GM23338 (cell line): ENCODE data around the gene LMLN. TPM values are rescaled to one million over a fixed set of nuclear protein-coding genes. Genes with fewer than 3 reads are reported as not detected.

Experiments used
- ATAC-seq: fragments of 200-7000 bp; cut with Tn5 transposase; 3 replicates; pipeline ENCODE4 v1.9.1; 2020
- DNase-seq: peaks from one replicate; pipeline ENCODE4 v3.0.0-alpha.2; 2015; ENCODE audit warnings: low spot score
- H2AFZ ChIP-seq: fragments of 200-600 bp; sonication (generic); 2 replicates; pipeline ENCODE4 v1.8.0; 2016; ENCODE audit warnings: antibody characterized with exemption, mild to moderate bottlenecking, moderate library complexity
- H3F3A ChIP-seq: fragments of 200-600 bp; sonication (generic); replicated peaks from 2 replicates; pipeline ENCODE4 v1.8.0; 2017; ENCODE audit warnings: antibody characterized with exemption, mixed run types, low read depth
- H3K27ac ChIP-seq: fragments of 200-600 bp; sonication (generic); 2 replicates; pipeline ENCODE4 v1.6.1; 2016; ENCODE audit warnings: low read depth
- H3K27me3 ChIP-seq: fragments of 200-600 bp; sonication (generic); 2 replicates; pipeline ENCODE4 v1.8.0; 2016; ENCODE audit warnings: mild to moderate bottlenecking, mixed run types, moderate library complexity; ENCODE audit not compliant: insufficient read depth
- H3K36me3 ChIP-seq: fragments of 200-600 bp; sonication (generic); 2 replicates; pipeline ENCODE4 v1.8.0; 2016; ENCODE audit warnings: mild to moderate bottlenecking; ENCODE audit not compliant: insufficient read depth
- H3K4me1 ChIP-seq: fragments of 200-600 bp; sonication (generic); 2 replicates; pipeline ENCODE4 v1.8.0; 2016; ENCODE audit warnings: mild to moderate bottlenecking, moderate library complexity; ENCODE audit not compliant: insufficient read depth
- H3K4me2 ChIP-seq: fragments of 200-600 bp; sonication (generic); 2 replicates; pipeline ENCODE4 v1.7.1; 2017; ENCODE audit warnings: mixed run types
- H3K4me3 ChIP-seq: fragments of 200-600 bp; sonication (generic); 2 replicates; pipeline ENCODE4 v1.6.1; 2016; ENCODE audit warnings: mixed run types
- H3K79me2 ChIP-seq: fragments of 200-600 bp; sonication (generic); replicated peaks from 2 replicates; pipeline ENCODE4 v1.8.0; 2017; ENCODE audit warnings: mild to moderate bottlenecking; ENCODE audit not compliant: insufficient read depth
- H3K9me2 ChIP-seq: fragments of 200-600 bp; sonication (generic); 2 replicates; pipeline ENCODE4 v1.8.0; 2017; ENCODE audit not compliant: insufficient read depth
- H4K20me1 ChIP-seq: fragments of 200-600 bp; sonication (generic); replicated peaks from 2 replicates; pipeline ENCODE4 v1.8.0; 2017; ENCODE audit warnings: mild to moderate bottlenecking; ENCODE audit not compliant: insufficient read depth
- H3K27ac Mint-ChIP-seq: 2 replicates; pipeline ENCODE4 v1.8.0; 2020; ENCODE audit warnings: inconsistent platforms, mild to moderate bottlenecking, moderate library complexity, mixed read lengths
- H3K27me3 Mint-ChIP-seq: 3 replicates; pipeline ENCODE4 v1.8.0; 2022; ENCODE audit warnings: low read depth, mild to moderate bottlenecking, moderate library complexity, mixed read lengths, inconsistent platforms; ENCODE audit not compliant: insufficient read depth, poor library complexity
- H3K36me3 Mint-ChIP-seq: 3 replicates; pipeline ENCODE4 v1.8.0; 2021; ENCODE audit warnings: low read depth, mild to moderate bottlenecking, inconsistent platforms, moderate library complexity, mixed read lengths
- H3K4me1 Mint-ChIP-seq: 3 replicates; pipeline ENCODE4 v1.8.0; 2020; ENCODE audit warnings: mild to moderate bottlenecking, inconsistent platforms, mixed read lengths
- H3K4me3 Mint-ChIP-seq: 3 replicates; pipeline ENCODE4 v1.8.0; 2021; ENCODE audit warnings: moderate library complexity, mild to moderate bottlenecking, inconsistent platforms, mixed read lengths
- H3K9me3 Mint-ChIP-seq: 3 replicates; pipeline ENCODE4 v1.8.0; 2020; ENCODE audit warnings: moderate library complexity, mild to moderate bottlenecking, inconsistent platforms, mixed read lengths
- CTCF ChIP-seq, 2 experiments: fragments of 200-600 bp in 1 of 2; sonication (generic) in 1 of 2; conservative IDR thresholded peaks; 2 replicates each; pipeline versions ENCODE4 v1.5.1 to v1.6.1; 2016 to 2017; ENCODE audit warnings: antibody characterized with exemption in 2 of 2, low read depth in 2 of 2, mild to moderate bottlenecking in 2 of 2, moderate library complexity in 1 of 2
- JUNB ChIP-seq: IDR thresholded peaks from one replicate; pipeline ENCODE4 v1.6.1; 2016; ENCODE audit warnings: antibody characterized with exemption; ENCODE audit not compliant: unreplicated experiment
- NANOG ChIP-seq: IDR thresholded peaks from 2 replicates; pipeline ENCODE4 v1.6.1; 2016; ENCODE audit warnings: antibody characterized with exemption, borderline replicate concordance
- REST ChIP-seq: IDR thresholded peaks from one replicate; pipeline ENCODE4 v1.6.1; 2018; ENCODE audit warnings: antibody characterized with exemption; ENCODE audit not compliant: unreplicated experiment
- ZNF114 ChIP-seq: fragments of 250-450 bp; sonication (Bioruptor Pico); IDR thresholded peaks from 2 replicates; pipeline ENCODE4 v1.5.0; 2020; ENCODE audit warnings: mild to moderate bottlenecking, moderate library complexity
- polyA plus RNA-seq: library from polyadenylated mRNA; unstranded; fragments of >200 nt; fragmentation: Nextera tagmentation; extraction: Ambion mirVana; gene quantifications from 2 replicates; pipeline ENCODE4 v1.2.1, GENCODE V29; 2016
- total RNA-seq: library from RNA; depleted of rRNA; stranded (reverse); fragments of >200 nt; shearing (Covaris generic); gene quantifications from 2 replicates; pipeline ENCODE4 v1.2.3, GENCODE V29; 2014

LMLN gene
- total and polyA plus RNA-seq, 2 experiments from 2014 or later: 2.3 to 4.3 TPM

- H3K9me3 Mint-ChIP-seq: no peaks in the 10 kb centered on the region
- H3K4me1 ChIP-seq: peaks cover 10% of the 10 kb centered on the region
- no peak overlapping the region for H3K27ac Mint-ChIP-seq
- H3K4me3 ChIP-seq: no peak overlapping the region
- no peaks in the 10 kb centered on the region for H3F3A ChIP-seq
- no peak for TF ChIP-seq ZNF114
- TF ChIP-seq REST: no peak
- H3K4me3 Mint-ChIP-seq: no peak overlapping the region
- ATAC-seq (no peak), DNase-seq (no peak)
- no peaks in the 10 kb centered on the region for H3K27me3 ChIP-seq
- H3K9me2 ChIP-seq: no peaks in the 10 kb centered on the region
- no peaks in the 10 kb centered on the region for H3K36me3 Mint-ChIP-seq
- no peaks in the 10 kb centered on the region for H3K36me3 ChIP-seq
- no peak overlapping the region for H3K4me2 ChIP-seq
- no peaks in the 10 kb centered on the region for H3K79me2 ChIP-seq
- no peaks in the 10 kb centered on the region for H3K27me3 Mint-ChIP-seq
- no peak overlapping the region for H2AFZ ChIP-seq
- H3K4me1 Mint-ChIP-seq: no peaks in the 10 kb centered on the region
- no peaks in the 10 kb centered on the region; the same call in 1 of the 2 replicates for H4K20me1 ChIP-seq
- H3K27ac ChIP-seq: no peak overlapping the region
These were observed 19.2 kb upstream of the LMLN start for GRCh38 chr3:197940745-197941384.

GRCh38 chr3:197942956-197943556 lies 17.0 kb upstream of the LMLN start:
- no peaks in the 10 kb centered on the region for H3K79me2 ChIP-seq
- ATAC-seq (peak; percentile 61), DNase-seq (peak; percentile 77)
- TF ChIP-seq JUNB: no peak
- no peak for TF ChIP-seq REST
- no peak for TF ChIP-seq NANOG
- peak; percentile 71 to 84 for TF ChIP-seq CTCF (conservative IDR thresholded peaks at IDR 0.05; ENCODE audit: low read depth in 2 of 2)

More at GRCh38 chr3:197942956-197943556, 17.0 kb upstream of the LMLN start:
- peaks cover 2% of the 10 kb centered on the region for H3K27me3 Mint-ChIP-seq
- Histone ChIP-seq H4K20me1 (no peaks in the 10 kb centered on the region; the same call in 1 of the 2 replicates), H3K27me3 (no peaks in the 10 kb centered on the region), H3K36me3 (no peaks in the 10 kb centered on the region), H3K4me3 (no peak overlapping the region), H3F3A (no peaks in the 10 kb centered on the region), H3K4me1 (no peaks in the 10 kb centered on the region), H3K4me2 (no peak overlapping the region), H3K27ac (no peak overlapping the region), H3K9me2 (no peaks in the 10 kb centered on the region), H2AFZ (no peak overlapping the region)
- no peaks in the 10 kb centered on the region for H3K36me3 Mint-ChIP-seq
- H3K4me3 Mint-ChIP-seq: no peak overlapping the region
- H3K9me3 Mint-ChIP-seq: no peaks in the 10 kb centered on the region
- no peak overlapping the region for H3K27ac Mint-ChIP-seq
- H3K4me1 Mint-ChIP-seq: no peaks in the 10 kb centered on the region
